HCT116 (cell line): ENCODE measurements around the gene RAC2. TPM values are rescaled to one million over a fixed set of nuclear protein-coding genes. Genes with fewer than 3 reads are reported as not detected.

ENCODE experiments used
- ATAC-seq: fragments of 200-7000 bp; cut with Tn5 transposase; 2 replicates; pipeline ENCODE4 v1.9.1; 2020; ENCODE audit warnings: mild to moderate bottlenecking, moderate library complexity
- BruUV-seq: library from RNA; stranded (reverse); fragments of 400-500 nt; replicated peaks from 2 replicates; lab custom pipeline; 2021; lab: Mats Ljungman, UMichigan
- CTCF ChIA-PET: fragments of 300-600 bp; sonication (Branson Sonifier 250); formaldehyde crosslinking; loops from one replicate; lab custom pipeline; 2021; ENCODE audit warnings: antibody characterized with exemption; lab: Charles Lee
- POLR2A ChIA-PET: fragments of 300-600, 350-600 bp; sonication (Branson Sonifier 250); formaldehyde crosslinking; loops from one replicate; lab custom pipeline; 2021; ENCODE audit warnings: antibody characterized with exemption; lab: Charles Lee
- RAD21 ChIA-PET, 2 experiments: fragments of 300-600 bp; sonication (Branson Sonifier 250); formaldehyde crosslinking; loops; one replicate each; lab custom pipeline; 2023; ENCODE audit warnings: low total read pairs in 2 of 2; ENCODE audit not compliant: uncharacterized antibody in 2 of 2, unreplicated experiment in 2 of 2, low non-redundant PET in 1 of 2; lab: Charles Lee
- DNase-seq: peaks from one replicate; pipeline ENCODE4 v3.0.0-alpha.2; 2010; ENCODE audit warnings: low read depth, low spot score
- H2AFZ ChIP-seq: fragments of 200-600 bp; shearing (Covaris generic), sonication (generic); 2 replicates; pipeline ENCODE4 v1.6.1; 2017; ENCODE audit warnings: low read depth, mixed run types, mixed read lengths, antibody characterized with exemption, low read length; ENCODE audit not compliant: poor library complexity, severe bottlenecking
- H3K27ac ChIP-seq: 2 replicates; pipeline ENCODE4 v1.5.1; 2012; ENCODE audit warnings: low read depth, low read length
- H3K27me3 ChIP-seq: fragments of 200-600 bp; sonication (generic); 2 replicates; pipeline ENCODE4 v1.6.1; 2016; ENCODE audit warnings: mixed run types, low read length, mixed read lengths; ENCODE audit not compliant: insufficient read depth
- H3K36me3 ChIP-seq, 2 experiments: fragments of 200-500 bp in 1 of 2; fragments of 200-600 bp in 1 of 2; sonication (Bioruptor generic) in 1 of 2; sonication (generic) in 1 of 2; 2 replicates each; pipeline versions ENCODE4 v1.5.1 to v1.6.1; 2014 to 2016; ENCODE audit warnings: low read length in 2 of 2, inconsistent platforms in 1 of 2, mixed read lengths in 1 of 2, mixed run types in 1 of 2; ENCODE audit not compliant: insufficient read depth in 2 of 2, control insufficient read depth in 1 of 2
- H3K4me1 ChIP-seq, 2 experiments: fragments of 200-600 bp in 1 of 2; sonication (generic) in 1 of 2; 2 replicates each; pipeline versions ENCODE4 v1.5.1 to v1.6.1; 2012 to 2017; ENCODE audit warnings: low read length in 2 of 2, inconsistent platforms in 1 of 2, mild to moderate bottlenecking in 1 of 2, mixed read lengths in 1 of 2, mixed run types in 1 of 2, moderate library complexity in 1 of 2; ENCODE audit not compliant: insufficient read depth in 2 of 2, control insufficient read depth in 1 of 2
- H3K4me2 ChIP-seq: fragments of 200-600 bp; sonication (generic); 2 replicates; pipeline ENCODE4 v1.6.1; 2017; ENCODE audit warnings: mixed run types, low read length, mixed read lengths
- H3K4me3 ChIP-seq, 2 experiments: fragments of 200-600 bp in 1 of 2; sonication (generic) in 1 of 2; replicated peaks in 1 of 2; 2 replicates each; pipeline ENCODE4 v1.5.1; 2011 to 2016; ENCODE audit warnings: low read length in 2 of 2, control low read depth in 1 of 2, low read depth in 1 of 2, mild to moderate bottlenecking in 1 of 2, mixed read lengths in 1 of 2, mixed run types in 1 of 2
- H3K79me2 ChIP-seq: fragments of 200-600 bp; sonication (generic); 2 replicates; pipeline ENCODE4 v1.6.1; 2017; ENCODE audit warnings: mild to moderate bottlenecking, mixed run types, low read length, moderate library complexity, mixed read lengths; ENCODE audit not compliant: insufficient read depth
- H3K9ac ChIP-seq: fragments of 200-600 bp; sonication (generic); 2 replicates; pipeline ENCODE4 v1.6.1; 2016; ENCODE audit warnings: low read length, mixed read lengths
- H3K9me2 ChIP-seq: fragments of 200-600 bp; sonication (generic), shearing (Covaris generic); 2 replicates; pipeline ENCODE4 v1.6.1; 2017; ENCODE audit warnings: mixed run types, mild to moderate bottlenecking, moderate library complexity; ENCODE audit not compliant: insufficient read depth
- H3K9me3 ChIP-seq, 2 experiments: fragments of 200-500 bp in 1 of 2; fragments of 200-600 bp in 1 of 2; sonication (Bioruptor generic) in 1 of 2; sonication (generic) in 1 of 2; 2 replicates each; pipeline ENCODE4 v1.6.1; 2014 to 2017; ENCODE audit warnings: low read length in 2 of 2, mixed read lengths in 2 of 2, inconsistent platforms in 1 of 2, low read depth in 1 of 2, mild to moderate bottlenecking in 1 of 2, mixed run types in 1 of 2, moderate library complexity in 1 of 2; ENCODE audit not compliant: control insufficient read depth in 1 of 2, insufficient read depth in 1 of 2
- H4K20me1 ChIP-seq: fragments of 200-600 bp; sonication (generic), shearing (Covaris generic); 2 replicates; pipeline ENCODE4 v1.6.1; 2017; ENCODE audit warnings: mixed run types, mild to moderate bottlenecking, moderate library complexity; ENCODE audit not compliant: insufficient read depth
- CBX3 ChIP-seq: IDR thresholded peaks from 2 replicates; pipeline ENCODE4 v1.6.1; 2012; ENCODE audit warnings: low read depth
- CEBPB ChIP-seq: IDR thresholded peaks from 2 replicates; pipeline ENCODE4 v1.6.1; 2012; ENCODE audit warnings: low read depth
- ELF1 ChIP-seq: IDR thresholded peaks from 2 replicates; pipeline ENCODE4 v1.6.1; 2012; ENCODE audit warnings: low read depth, borderline replicate concordance
- EZH2 ChIP-seq: fragments of 200-600 bp; sonication (generic); IDR thresholded peaks from 2 replicates; pipeline ENCODE4 v1.6.1; 2017; ENCODE audit warnings: antibody characterized with exemption, mixed run types
- FOSL1 ChIP-seq: IDR thresholded peaks from 2 replicates; pipeline ENCODE4 v1.6.1; 2012; ENCODE audit warnings: low read depth
- JUND ChIP-seq: IDR thresholded peaks from 2 replicates; pipeline ENCODE4 v1.6.1; 2012
- POLR2A ChIP-seq: IDR thresholded peaks from 2 replicates; pipeline ENCODE4 v1.7.0; 2011; ENCODE audit warnings: borderline replicate concordance; ENCODE audit not compliant: insufficient read depth, insufficient read length; ENCODE audit errors: extremely low read depth
- POLR2AphosphoS5 ChIP-seq: IDR thresholded peaks from 2 replicates; pipeline ENCODE4 v1.6.1; 2011; ENCODE audit warnings: mild to moderate bottlenecking, low read depth, low read length, moderate library complexity
- RAD21 ChIP-seq: IDR thresholded peaks from 2 replicates; pipeline ENCODE4 v1.6.1; 2012; ENCODE audit warnings: low read depth, mild to moderate bottlenecking
- SIN3A ChIP-seq: IDR thresholded peaks from 2 replicates; pipeline ENCODE4 v1.6.1; 2012; ENCODE audit warnings: low read depth
- SP1 ChIP-seq: IDR thresholded peaks from 2 replicates; pipeline ENCODE4 v1.6.1; 2012; ENCODE audit warnings: low read depth
- SRF ChIP-seq: IDR thresholded peaks from 2 replicates; pipeline ENCODE4 v1.6.1; 2012; ENCODE audit warnings: low read depth
- TCF7L2 ChIP-seq: IDR thresholded peaks from 2 replicates; pipeline ENCODE4 v1.7.0; 2011; ENCODE audit warnings: borderline replicate concordance, inconsistent platforms; ENCODE audit not compliant: insufficient read depth, insufficient read length; ENCODE audit errors: extremely low read depth
- ZNF274 ChIP-seq: fragments of 200-500 bp; sonication (Bioruptor generic); IDR thresholded peaks from 2 replicates; pipeline ENCODE4 v1.6.1; 2014; ENCODE audit warnings: mild to moderate bottlenecking, low read depth, low read length, inconsistent platforms
- intact Hi-C: fragments of 100-400 bp; cut with micrococcal nuclease; formaldehyde crosslinking; loops from 2 replicates; pipeline ENCODE4 v1.10.0; 2022
- total RNA-seq: library from RNA; stranded (reverse); gene quantifications from one replicate; pipeline ENCODE4 v1.2.1, GENCODE V29; 2021; ENCODE audit not compliant: unreplicated experiment
- TF ChIP-seq, protein P1 (sequence below), 3 experiments: fragments of 200-600 bp in 1 of 3; sonication (generic) in 1 of 3; IDR thresholded peaks in 2 of 3; conservative IDR thresholded peaks in 1 of 3; 2 replicates each; pipeline ENCODE4 v1.5.1; 2012 to 2017; ENCODE audit warnings: low read depth in 2 of 3, low read length in 2 of 3, antibody characterized with exemption in 1 of 3, borderline replicate concordance in 1 of 3, control low read depth in 1 of 3, mild to moderate bottlenecking in 1 of 3, mixed read lengths in 1 of 3, mixed run types in 1 of 3, moderate library complexity in 1 of 3; ENCODE audit not compliant: insufficient read depth in 1 of 3
- TF ChIP-seq, protein P2 (sequence below): IDR thresholded peaks from 2 replicates; pipeline ENCODE4 v1.6.1; 2012

Gene RAC2
- total RNA-seq, 1 experiment from 2014 or later = 62.0 TPM

DNA sequence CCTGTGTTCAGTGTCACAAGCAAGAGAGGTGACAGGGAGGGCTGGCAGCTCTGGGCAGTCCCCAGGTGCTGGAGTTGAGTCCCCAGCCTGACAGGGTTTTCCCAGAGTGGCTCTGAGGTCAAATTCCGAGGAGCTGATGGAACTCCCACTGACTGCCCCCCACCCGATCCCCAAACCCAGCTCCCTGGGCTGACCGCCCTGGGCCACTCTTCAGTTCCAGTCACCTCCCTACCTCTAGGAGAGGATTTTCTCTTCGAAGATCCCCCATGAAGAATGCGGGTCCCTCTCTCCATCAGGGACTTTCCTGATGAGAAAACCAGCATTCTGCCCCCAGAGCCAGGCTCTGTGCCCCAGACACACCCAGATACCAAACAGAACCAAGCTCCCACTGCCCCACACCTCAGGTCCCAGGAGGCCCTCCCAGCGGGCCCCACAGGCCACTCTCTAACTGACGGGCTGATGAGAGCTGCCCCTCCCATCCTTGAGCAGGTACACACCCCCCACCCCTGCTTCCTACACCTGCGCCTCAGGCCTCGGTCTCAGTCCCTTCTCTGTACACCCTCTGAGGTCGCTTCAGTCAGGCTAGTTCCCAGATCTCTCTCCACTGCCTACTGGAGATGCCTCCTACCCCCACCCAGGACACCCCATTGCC lies 12.1 kb upstream of the RAC2 start:
- H2AFZ ChIP-seq = no peak overlapping the region
- ChIA-PET RAD21 (interaction anchor here in 1 of 2 experiments (1.1 kb wide), 1 partner anchor 57 kb away, joined by 4 read pairs; no protein-coding TSS in a partner anchor), POLR2A (interaction anchor here (1.1 kb wide), 1 partner anchor 12 kb away, joined by 3 read pairs; the partner anchor contains the start of gene RAC2), CTCF (no interaction called here)
- BruUV-seq = no TSS peak
- DNase-seq (no peak), ATAC-seq (no peak)
- H3K9ac ChIP-seq = no peak overlapping the region
- H4K20me1 ChIP-seq = no peaks in the 10 kb centered on the region
- H3K79me2 ChIP-seq = no peaks in the 10 kb centered on the region
- H3K27ac ChIP-seq = no peak overlapping the region
- no peaks in the 10 kb centered on the region for H3K27me3 ChIP-seq
- peaks cover 46 to 61% of the 10 kb centered on the region in 2 experiments for H3K4me1 ChIP-seq
- no peak for TF ChIP-seq POLR2A
- no peak for TF ChIP-seq SP1
- TF ChIP-seq TCF7L2 = no peak
- no peak for TF ChIP-seq EZH2
- no peak for TF ChIP-seq POLR2AphosphoS5
- TF ChIP-seq JUND = no peak
- no peak for TF ChIP-seq CBX3
- H3K4me2 ChIP-seq = no peak overlapping the region
- intact Hi-C loops = no loop called here
- H3K36me3 ChIP-seq = no peaks in the 10 kb centered on the region
- H3K9me3 ChIP-seq = no peaks in the 10 kb centered on the region
- H3K9me2 ChIP-seq = no peaks in the 10 kb centered on the region
- no peak overlapping the region for H3K4me3 ChIP-seq

DNA sequence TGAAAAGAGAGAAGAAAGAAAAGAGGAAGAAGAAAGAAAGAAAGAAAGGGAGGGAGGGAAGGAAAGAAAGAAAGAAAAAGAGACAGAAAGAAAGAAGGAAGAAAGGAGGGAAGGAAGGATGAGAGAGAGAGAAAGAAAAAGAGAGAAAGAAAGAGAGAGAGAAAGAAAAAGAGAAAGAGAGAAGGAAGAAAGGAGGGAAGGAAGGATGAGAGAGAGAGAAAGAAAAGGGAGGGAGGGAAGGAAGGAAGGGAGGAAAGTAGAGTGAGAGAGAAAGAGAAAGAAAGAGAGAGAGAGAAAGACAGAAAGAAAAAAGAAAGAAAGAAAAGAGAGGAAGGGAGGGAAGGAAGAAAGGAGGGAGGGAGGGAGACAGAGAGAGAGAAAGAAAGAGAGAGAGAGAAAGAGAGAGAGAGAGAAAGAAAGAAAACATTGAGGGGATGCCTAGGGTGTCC lies 11.5 kb upstream of the RAC2 start:
- Histone ChIP-seq H3K27ac (no peak overlapping the region), H3K36me3 (no peaks in the 10 kb centered on the region), H3K9me2 (no peaks in the 10 kb centered on the region), H3K27me3 (no peaks in the 10 kb centered on the region), H4K20me1 (no peaks in the 10 kb centered on the region), H3K4me2 (no peak overlapping the region), H3K4me3 (no peak overlapping the region), H3K9ac (no peak overlapping the region), H3K79me2 (no peaks in the 10 kb centered on the region), H2AFZ (no peak overlapping the region), H3K9me3 (no peaks in the 10 kb centered on the region), H3K4me1 (peaks cover 44 to 54% of the 10 kb centered on the region in 2 experiments)
- intact Hi-C loops = no loop called here
- POLR2A ChIA-PET = interaction anchor here (1.1 kb wide), 1 partner anchor 11 kb away, joined by 3 read pairs; the partner anchor contains the start of gene RAC2
- DNase-seq (no peak), ATAC-seq (no peak)
- CTCF ChIA-PET = no interaction called here
- no TSS peak for BruUV-seq
- RAD21 ChIA-PET = interaction anchor here in 1 of 2 experiments (1.1 kb wide), 1 partner anchor 56 kb away, joined by 4 read pairs; no protein-coding TSS in a partner anchor
- TF ChIP-seq SRF (no peak), CBX3 (no peak), CEBPB (no peak), FOSL1 (no peak), TCF7L2 (no peak), SIN3A (no peak), SP1 (no peak), POLR2A (no peak), ZNF274 (no peak), JUND (no peak), ELF1 (no peak), RAD21 (no peak), EZH2 (no peak)
- TF ChIP-seq, protein P1, sequence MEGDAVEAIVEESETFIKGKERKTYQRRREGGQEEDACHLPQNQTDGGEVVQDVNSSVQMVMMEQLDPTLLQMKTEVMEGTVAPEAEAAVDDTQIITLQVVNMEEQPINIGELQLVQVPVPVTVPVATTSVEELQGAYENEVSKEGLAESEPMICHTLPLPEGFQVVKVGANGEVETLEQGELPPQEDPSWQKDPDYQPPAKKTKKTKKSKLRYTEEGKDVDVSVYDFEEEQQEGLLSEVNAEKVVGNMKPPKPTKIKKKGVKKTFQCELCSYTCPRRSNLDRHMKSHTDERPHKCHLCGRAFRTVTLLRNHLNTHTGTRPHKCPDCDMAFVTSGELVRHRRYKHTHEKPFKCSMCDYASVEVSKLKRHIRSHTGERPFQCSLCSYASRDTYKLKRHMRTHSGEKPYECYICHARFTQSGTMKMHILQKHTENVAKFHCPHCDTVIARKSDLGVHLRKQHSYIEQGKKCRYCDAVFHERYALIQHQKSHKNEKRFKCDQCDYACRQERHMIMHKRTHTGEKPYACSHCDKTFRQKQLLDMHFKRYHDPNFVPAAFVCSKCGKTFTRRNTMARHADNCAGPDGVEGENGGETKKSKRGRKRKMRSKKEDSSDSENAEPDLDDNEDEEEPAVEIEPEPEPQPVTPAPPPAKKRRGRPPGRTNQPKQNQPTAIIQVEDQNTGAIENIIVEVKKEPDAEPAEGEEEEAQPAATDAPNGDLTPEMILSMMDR (IDR thresholded peaks at IDR 0.05 in 2 of 3, conservative IDR thresholded peaks at IDR 0.05 in 1 of 3; ENCODE audit: borderline replicate concordance in 1 of 3, insufficient read depth in 1 of 3, low read depth in 2 of 3, low read length in 2 of 3) = no peak
- TF ChIP-seq, protein P2, sequence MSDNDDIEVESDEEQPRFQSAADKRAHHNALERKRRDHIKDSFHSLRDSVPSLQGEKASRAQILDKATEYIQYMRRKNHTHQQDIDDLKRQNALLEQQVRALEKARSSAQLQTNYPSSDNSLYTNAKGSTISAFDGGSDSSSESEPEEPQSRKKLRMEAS = no peak
